ENCODE measurements around the gene GPR89A.
"Not testable (repeated sequence)": the region's sequence is repeated elsewhere in the genome, so short reads cannot be mapped to it uniquely, and the experiment has no call there.

GPR89A gene

DNA sequence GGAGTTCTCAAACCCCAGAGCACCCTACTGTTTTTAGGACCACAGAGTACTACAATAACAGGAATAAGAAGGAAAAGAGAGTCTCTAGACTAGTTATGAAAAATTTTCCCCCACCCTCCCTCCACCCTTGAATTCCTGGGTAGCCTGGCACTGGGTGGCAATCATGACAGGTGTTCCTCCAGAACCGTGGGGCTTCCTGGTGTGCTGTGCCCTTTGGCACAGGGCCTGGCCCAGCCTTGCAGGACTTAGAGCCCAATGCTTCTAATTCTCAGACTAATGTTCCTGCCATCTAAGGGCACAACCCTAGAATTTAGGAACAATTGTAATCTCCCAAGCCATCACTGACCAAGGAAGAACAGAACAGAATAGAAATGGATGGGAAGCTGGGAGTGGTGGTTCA is 110.0 kb downstream of the GPR89A start:
- DNase-seq (ENCODE audit: low read depth in 2 of 2), result no peak

DNA sequence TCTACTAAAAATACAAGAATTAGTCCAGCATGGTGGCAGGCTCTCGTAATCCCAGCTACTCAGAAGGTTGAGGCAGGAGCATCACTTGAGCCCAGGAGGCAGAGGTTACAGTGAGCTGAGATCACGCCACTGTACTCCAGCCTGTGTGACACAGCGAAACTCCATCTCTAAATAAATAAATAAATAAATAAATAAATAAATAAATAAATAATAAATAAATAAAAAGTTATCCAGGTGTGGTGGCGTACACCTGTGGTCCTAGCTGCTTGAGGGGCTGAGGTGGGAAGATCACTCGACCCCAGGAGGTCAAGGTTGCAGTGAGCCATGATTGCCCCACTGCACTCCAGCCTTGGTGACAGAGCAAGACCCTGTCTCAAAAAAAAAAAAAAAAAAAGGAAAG is 110.7 kb downstream of the GPR89A start:
- not testable (repeated sequence) for DNase-seq (ENCODE audit: low read depth in 2 of 2)

DNA sequence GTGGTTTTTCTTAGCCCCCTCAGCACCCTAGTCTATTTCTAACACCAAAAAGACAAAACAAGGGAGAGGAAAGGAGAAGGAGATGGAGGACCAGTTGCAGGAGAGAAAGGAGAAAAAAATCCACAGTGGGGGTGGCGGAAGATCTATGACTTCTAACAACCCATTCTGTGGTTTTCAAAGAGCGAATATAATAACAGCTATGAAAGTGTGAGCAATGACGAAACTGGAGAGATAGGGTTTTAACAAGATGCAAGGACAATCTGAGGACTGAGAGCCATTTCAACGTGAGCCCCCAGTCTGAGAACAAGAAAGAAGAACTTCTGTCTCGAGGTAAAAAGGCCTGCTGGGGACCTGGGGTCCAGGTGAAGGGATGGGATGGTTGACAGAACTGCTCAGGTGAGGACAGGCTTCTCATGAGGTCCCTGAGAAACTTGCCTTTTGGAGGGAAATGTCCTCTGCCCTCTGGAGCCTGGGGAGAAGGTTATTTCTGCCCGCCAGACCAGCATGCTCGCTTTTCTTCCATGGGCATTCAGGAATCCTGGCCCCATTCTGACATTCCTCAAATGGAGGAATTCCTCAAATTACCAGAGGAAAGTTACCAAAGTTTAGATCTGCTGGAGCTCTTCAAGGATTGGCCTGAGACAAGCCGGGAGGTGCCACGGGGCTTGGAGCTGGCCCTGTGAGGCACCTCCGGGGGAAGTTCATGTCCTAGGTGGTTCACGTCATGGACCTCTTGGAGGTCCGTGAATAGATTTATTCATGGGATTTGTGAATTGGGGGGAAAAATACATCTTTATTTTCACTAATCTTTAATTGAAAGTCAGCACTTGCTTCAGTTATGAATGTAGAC is 111.7 kb downstream of the GPR89A start, which contains the start of gene CD160:
CD160 (plus strand) TSS at position 270 of the 850 bp plus-strand sequence. CDS start 8,829 bp downstream, outside the sequence.
- no peak for DNase-seq (ENCODE audit: low read depth in 2 of 2)

Measured in stimulated activated CD8-positive, alpha-beta memory T cell treated with anti-CD3 and anti-CD28 coated beads, Interleukin-7, amount 100 ng/mL, for 4 hours (primary cell).